GM21576 (cell line): ENCODE data around the gene NSMCE1.

ENCODE experiments used
- ATAC-seq: cut with Tn5 transposase; IDR thresholded peaks from one replicate; pipeline ENCODE4 v1.9.1; 2021; ENCODE audit warnings: mild to moderate bottlenecking, moderate library complexity; ENCODE audit not compliant: unreplicated experiment

NSMCE1 gene

GRCh38 chr16:27199235-27199586 is 69.4 kb downstream of the NSMCE1 start:
- no peak for ATAC-seq

DNA sequence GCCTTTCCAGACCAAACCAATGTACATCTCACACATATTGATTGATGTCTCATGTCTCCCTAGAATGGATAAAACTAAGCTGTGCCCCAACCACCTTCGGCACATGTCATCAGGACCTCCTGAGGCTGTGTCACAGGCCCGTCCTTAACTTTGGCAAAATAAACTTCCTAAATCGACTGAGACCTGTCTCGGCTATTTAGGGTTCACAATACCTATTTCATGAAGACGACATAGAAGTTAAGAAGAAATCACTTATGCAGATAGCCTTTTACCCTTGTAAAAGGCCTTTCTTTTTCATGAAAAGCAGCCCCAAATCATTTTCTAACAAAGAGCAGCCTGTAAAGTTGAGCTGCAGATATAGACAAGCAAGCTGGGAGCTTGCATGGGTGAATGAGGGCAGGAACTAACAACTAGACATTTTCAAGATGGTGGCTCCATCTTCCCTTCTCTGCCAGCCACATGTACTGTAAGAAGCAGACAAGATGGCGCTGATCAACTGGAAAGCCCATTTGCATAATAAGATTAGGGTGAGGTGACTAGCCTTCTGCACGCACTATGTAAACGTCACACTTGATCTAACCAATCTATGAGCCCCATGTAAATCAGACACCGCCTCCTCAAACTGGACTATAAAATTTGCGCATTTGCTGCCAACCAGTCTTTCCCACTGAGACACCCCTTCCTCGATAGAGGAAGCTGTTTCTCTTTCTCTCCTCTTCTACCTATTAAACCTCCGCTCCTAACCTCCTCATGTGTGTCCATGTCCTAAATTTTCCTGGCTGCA is 69.9 kb downstream of the NSMCE1 start:
- no peak for ATAC-seq

DNA sequence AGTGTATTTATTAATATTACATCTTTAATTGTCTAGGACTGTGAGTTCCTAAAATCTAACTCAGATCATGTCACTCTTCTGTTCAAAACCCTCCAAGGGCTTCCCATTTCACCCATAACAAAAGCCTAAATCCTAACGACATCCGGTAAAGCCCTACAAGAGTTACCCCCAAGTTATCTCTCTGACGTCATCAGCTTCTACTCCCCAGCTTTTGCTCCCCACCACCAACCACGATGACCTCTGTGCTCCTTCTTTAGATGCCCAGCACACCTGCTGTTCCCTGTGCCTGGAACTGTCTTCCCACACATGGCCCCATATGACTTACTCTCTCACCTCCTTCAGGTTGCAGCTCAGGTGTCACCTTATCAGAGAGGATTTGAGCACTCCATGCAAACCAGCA is 71.6 kb downstream of the NSMCE1 start:
- no peak for ATAC-seq

DNA sequence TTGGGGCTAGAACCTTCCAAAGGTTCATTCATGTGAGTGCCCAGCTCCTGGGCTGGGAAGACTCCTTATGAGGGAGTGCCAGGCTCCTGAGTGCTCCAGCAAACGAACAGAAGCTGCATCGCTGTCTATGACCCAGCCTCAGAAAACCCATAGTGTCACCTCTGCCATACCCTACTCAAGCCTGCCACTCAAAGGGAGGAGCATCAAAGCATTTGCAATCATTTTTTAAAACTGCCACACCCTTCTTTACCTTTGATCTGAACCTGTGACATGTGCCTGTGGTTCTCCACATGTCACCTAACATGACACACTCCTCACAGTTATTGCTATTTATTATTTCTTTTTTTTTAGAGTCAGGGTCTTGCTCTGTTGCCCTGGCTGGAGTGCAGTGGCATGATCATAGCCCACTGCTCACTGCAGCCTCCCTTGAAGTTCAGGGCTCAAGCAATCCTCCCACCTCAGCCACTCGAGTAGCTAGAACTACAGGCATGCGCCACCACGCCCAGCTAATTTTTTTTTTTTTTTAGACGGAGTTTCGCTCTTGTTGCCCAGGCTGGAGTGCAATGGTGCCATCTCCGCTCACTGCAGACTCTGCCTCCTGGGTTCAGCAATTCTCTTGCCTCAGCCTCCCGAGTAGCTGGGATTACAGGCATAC is 72.5 kb downstream of the NSMCE1 start:
- no peak for ATAC-seq

DNA sequence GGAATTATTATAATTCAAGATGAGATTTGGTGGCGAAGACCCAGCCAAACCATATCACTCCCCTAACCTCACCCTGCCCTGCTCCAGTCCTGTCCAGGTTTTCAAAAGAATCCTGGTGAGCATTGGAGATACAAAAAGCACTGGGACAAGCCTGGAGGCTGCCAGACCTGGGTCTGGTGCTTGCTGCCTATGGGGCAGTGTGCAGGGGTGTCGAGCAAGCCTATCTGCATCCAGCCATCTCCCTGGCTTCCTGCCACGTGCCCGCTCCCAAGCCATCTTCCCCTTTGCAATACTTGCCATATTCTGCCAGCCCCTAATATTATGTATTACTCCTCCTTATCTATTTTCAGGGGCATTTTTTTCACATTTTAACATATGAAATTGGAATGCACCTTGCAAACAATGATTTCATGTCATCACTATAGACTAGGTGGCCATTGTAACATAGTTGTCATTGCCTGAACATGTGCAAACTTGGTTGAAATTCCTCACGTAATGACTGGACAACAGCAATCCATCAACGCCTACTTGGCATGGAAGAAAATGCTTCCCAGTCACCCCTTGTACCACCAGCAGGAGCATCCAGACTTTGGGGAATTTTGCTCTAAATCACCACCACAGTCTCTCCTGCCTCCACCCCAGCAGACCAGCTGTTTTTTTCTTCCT is 73.4 kb downstream of the NSMCE1 start:
- no peak for ATAC-seq

DNA sequence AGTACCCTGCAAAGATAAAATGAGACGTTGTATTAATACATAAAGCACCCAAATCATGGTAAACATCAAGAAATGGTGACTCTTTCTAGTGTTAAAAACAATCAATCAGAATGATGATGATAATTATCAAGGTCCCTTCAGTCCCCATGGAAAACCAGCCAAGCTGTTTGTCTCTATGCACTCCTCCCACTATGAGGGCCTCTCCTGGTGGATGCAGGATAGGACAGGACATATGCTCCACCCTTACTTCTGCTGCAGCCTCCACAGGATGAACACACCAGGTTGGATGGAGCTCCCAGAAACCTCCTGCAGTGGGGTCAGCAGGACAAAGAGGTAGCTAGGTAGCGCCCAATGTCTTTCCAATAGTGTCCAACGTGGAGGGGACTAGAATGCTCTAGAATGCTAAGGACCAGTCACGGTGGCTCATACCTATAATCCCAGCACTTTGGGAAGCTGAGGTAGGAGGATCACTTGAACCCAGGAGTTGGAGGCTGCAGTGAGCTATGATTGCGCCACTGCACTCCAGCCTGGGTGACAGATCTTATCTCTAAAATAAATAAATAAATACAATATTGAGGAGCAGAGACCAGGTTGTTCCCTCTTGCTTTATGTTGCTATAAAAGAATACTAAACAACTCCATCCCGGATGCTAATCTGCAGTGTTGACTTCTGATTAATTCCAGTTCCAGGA is 75.1 kb downstream of the NSMCE1 start:
- no peak for ATAC-seq

- ATAC-seq = no peak
These were observed 77.1 kb downstream of the NSMCE1 start for GRCh38 chr16:27191352-27191924.

DNA sequence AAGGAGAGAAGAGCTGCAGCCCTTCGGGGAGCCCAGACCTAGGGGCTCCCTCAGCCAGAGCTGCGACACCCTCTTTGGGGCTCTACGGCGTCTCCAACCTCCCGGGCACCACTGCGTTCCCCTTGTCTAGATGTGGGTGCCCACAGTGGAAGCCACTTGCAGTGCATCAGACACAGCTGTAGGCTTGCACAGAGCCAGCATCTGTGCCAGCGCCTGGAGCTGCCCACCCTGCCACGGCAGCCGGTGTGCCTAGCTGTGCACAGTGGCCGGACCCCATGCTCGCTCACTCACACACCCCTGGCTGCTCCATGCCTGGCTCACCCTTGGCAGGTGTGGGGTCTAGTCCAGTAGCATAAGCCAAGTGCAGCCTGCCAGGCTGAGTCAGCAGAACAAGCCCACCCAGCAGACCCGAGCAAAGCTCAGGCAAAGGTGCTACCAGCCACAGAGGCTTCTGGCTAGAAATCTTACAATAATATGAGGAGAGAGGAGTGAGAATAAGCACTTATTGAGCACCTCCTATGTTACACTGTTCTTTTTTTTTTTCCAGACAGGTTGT is 78.2 kb downstream of the NSMCE1 start:
- ATAC-seq = no peak

- no peak for ATAC-seq
These were observed 79.1 kb downstream of the NSMCE1 start for GRCh38 chr16:27189335-27189972.

GRCh38 chr16:27188633-27189032 is 79.9 kb downstream of the NSMCE1 start:
- no peak for ATAC-seq

- no peak for ATAC-seq
These were observed 82.8 kb downstream of the NSMCE1 start for GRCh38 chr16:27185776-27186130.

GRCh38 chr16:27182906-27183405 is 85.6 kb downstream of the NSMCE1 start:
- ATAC-seq = no peak

GRCh38 chr16:27181019-27181790 is 87.4 kb downstream of the NSMCE1 start:
- no peak for ATAC-seq

GRCh38 chr16:27179500-27180072 is 89.0 kb downstream of the NSMCE1 start:
- ATAC-seq = peak; percentile 90

- no peak for ATAC-seq
These were observed 91.4 kb downstream of the NSMCE1 start for GRCh38 chr16:27177031-27177774.

- no peak for ATAC-seq
These were observed 92.7 kb downstream of the NSMCE1 start for GRCh38 chr16:27175888-27176287.
